GM19395 (cell line): Measurements from ENCODE around the gene ABCA1.
"Not testable (repeated sequence)": the region's sequence is repeated elsewhere in the genome, so short reads cannot be mapped to it uniquely, and the experiment has no call there.

Experiments used
- ATAC-seq: cut with Tn5 transposase; IDR thresholded peaks from one replicate; pipeline ENCODE4 v1.9.1; 2021; ENCODE audit warnings: mild to moderate bottlenecking, moderate library complexity; ENCODE audit not compliant: unreplicated experiment

The ABCA1 gene

DNA sequence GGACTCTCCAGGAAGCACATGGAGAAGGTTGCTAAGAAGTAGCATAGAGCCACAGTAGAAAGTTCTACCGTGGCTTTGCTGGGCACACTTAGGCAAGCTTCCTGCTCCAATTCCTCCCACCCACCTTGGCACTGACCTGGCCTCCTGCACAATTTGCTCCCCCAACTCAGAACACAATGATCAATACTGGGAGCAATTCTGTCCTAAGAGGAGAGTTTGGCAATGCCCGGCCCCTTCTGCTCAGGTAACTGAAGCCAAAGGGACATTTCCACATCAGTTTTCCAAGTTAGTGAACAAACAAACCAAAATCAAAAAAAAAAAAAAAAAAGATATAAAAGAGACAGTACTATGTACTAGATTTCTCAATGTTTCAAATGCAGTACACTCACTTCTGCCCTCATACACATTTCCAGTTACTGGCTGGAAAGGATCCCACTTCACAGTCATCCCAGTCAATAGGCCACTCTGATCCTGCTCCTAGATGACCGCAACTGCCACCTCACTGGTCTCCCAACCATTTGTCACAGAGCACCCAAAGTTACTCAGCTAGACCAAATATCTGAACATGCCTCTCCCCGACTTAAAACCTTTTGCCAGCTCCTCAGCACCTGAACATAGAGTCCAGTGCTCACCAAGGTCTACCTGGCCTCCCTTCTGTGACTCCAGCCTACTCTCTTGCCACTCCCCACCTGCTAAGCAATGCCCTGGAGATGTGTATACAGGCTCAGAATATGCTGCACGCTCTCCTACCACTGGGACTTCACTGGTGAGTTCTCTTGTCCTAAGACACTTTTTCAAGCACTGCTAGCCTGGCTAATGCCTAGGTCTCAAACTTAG, 21.3 kb downstream of the ABCA1 start:
- no peak for ATAC-seq

DNA sequence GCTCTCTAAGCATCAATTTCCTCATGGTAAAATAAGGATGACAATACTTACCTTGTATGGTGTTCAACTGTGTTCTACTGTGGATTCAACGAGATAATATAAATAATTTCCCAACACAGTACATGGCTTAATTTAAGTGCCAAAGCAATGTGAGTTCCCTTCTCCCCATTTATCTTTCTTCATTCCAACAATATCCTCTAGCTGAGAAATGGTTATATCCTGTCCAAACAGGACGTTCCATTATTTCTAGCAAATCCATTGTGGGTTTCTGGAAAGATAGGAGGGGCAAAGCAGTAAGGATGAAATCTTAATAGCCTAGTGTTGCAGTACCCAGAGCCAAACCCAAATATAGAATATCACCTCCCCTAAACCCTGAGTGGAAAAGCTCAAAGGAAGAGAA, 22.0 kb downstream of the ABCA1 start:
- no peak for ATAC-seq

DNA sequence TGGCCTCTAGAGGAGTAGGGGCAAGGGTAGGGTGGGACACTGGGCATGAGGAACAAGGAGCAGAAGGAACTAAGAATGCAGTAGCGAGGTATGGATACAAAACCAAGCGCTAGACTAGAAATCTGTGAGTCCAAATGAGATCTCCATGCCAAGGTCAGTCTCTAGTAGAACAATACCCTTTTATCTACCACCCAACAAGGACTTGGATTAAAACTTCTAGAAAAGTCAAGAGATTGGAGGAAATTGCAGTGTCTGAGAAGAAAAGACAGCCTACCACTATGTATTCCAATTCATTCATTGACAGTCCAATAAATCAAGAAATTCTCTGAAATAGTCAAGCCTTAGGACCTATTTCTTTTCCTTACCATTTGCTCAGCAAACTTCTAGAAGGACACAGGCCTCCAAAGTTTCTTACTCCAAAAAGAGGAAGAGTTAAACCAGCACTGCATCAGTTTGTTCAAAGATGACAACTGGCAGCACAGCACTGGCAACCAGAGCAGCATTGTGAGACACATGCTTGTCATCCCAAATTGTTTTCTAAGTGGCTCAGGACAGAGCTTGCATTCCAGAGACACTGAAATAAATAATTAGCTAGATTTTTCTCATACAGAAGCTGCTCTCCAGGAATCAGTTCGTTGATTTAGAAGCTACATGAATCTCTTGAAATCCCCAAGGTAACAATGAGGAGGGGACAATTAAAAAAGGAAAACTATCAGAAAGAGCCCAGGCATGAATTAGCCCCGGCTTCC, 22.6 kb downstream of the ABCA1 start:
- ATAC-seq: no peak

DNA sequence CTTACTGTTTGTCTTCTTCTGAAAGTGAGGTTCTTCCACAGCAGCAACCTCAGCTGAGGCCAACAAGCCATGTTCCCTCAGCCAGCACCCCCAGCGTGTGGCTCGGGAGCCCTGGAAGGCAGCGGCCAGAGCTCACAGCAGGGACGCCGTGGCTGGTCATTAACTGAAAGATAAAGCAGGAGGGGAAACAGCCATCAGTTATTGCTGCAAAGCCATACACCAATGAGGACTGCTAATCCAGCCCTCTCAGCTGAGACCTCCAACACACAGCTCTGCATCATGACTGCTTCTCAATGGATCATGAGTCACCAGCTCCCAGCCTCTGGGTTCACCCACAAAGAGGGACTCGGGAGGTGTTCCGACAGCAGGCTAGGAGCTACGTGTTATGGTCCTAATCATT, 24.3 kb downstream of the ABCA1 start:
- no peak for ATAC-seq

DNA sequence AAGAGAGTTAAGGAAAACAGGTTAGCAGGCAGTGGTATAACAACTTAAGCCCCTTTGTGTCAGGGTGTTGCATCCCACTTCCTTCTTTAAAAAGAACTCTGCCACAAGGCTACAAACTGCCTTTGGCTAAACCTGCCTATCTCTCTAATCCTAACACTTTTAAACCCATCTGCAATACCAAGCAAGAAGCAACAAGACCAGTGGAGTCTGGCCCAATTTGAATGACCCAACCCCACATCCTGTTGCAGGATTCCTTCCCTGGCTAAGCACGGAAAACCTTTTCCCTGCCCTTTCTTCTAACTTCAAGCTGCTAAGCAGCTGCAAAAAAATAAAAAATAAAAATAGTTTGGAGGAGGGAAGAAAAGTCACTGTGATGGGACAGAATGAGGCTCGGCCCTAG, 27.1 kb downstream of the ABCA1 start:
- no peak for ATAC-seq

DNA sequence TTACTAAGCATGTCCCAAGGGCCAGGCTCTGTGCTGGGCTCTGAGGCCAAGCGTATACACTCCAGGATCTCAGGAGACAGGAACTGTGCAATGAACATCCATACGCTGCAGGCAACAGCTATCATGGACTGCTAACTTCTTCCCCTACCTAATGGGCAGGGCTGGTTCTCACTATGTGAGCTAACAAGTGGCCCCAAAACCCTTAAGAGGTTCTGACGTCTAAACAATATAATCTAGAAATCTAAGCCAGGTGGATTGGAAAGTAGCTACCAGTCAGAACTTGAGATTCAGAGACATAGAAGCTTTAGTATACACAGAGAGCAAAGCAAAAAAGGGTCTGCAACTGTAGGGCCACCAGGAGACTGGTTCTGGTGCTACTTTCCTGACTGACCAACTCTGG, 27.6 kb downstream of the ABCA1 start:
- ATAC-seq: no peak

DNA sequence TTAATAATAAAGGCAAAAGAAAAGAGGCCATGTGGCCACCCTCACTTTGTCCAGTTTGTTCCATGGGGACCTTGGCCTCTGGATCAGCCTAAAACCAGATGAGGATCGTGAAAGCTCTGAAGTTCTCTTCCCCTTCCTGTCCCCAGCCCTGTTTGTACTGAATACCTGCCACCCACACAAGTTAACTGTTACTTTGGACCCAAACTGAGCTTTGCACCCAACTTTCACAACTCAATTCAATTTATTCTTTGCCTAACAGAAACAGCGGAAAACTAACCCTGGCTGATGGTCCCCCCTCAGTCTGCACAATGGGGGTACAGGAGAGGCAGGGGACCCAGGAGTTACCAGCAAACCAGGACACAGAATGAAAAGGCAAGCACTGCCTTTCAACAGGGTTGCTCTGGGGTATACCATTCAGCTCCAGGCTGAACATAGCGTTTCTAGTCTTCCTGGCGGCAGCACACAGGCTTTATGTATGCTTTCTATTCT, 28.2 kb downstream of the ABCA1 start:
- ATAC-seq: no peak

DNA sequence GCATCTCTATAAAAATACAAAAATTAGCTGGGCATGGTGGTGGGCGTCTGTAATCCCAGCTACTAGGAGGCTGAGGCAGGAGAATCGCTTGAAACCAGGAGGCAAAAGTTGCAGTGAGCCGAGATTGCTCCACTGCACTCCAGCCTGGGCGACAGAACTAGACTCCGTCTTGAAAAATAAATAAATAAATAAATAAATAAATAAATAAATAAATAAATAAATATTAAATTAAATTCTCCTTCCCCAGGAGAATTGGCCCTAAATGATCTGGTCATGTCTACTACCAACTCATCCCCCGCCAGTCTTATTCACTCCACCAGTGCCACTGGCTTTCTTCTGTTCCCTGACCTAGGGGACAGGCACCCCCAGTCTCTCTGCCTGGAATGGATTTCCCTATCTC, 29.6 kb downstream of the ABCA1 start:
- not testable (repeated sequence) for ATAC-seq

DNA sequence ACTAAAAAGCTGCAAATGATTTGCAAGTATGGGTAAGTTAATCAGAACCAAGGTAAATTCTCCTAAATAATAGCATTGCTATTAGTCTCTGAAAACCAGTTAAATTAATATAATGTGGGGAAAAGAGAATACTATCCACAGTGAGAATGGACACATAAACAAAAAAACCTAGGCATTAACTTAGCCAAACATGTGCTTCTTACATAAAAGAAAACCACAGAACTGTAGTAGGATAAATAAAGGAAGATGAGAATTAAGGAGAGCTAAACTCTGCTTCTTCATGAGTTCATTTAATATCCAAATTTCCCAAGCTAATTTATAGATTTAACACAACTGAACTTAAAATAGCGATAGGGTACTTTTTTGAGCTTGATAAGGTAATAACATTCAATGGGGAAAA, 31.8 kb downstream of the ABCA1 start:
- no peak for ATAC-seq

DNA sequence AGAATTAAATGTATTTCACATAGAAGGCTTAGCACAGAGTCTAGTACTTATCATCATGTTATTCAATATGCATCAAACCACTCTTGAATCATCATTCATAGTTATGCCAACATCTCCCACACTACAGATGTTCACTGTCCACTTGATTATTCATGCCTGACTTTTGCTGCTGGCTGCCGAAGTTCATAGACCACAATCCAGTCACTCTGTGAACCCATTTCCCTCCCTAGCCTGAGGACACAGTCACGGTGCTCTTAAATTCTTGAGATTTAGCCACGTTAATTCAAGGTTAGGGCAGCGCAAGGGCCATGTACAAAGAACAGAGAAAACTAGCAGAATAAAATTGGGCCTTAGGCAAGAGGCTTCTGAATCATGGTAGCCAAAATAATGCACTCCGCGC, 32.4 kb downstream of the ABCA1 start:
- no peak for ATAC-seq

DNA sequence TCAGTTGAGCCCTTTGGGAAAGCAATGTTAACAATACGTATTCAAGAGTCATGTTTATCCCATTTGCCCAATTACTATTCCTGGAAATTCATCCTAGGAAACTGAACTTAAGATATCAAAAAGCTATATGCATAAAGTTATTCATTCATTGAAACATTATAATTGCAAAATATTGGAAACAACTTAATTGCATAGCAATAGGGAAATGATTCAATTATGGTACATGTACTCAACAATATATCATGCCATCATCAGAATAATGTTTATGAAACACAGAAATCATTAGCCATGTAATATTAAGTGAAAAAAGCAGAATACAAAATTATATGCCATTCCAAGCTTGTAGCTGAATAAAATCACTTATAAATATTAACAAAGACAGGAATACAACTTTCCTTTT, 35.3 kb downstream of the ABCA1 start:
- ATAC-seq: no peak

DNA sequence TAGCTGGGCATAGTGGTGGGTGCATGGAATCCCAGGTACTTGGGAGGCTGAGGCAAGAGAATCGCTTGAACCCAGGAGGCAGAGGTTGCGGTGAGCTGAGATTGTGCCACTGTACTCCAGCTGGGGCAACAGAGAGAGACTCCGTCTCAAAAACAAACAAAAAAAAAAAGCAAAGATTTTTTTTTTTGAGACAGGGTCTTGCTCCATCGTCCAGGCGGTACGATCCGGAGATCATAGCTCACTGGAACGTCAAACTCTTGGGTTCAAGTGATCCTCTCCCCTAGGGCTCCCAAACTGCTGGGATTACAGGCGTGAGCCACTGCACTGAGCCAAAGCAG, 37.6 kb downstream of the ABCA1 start:
- ATAC-seq: no peak

DNA sequence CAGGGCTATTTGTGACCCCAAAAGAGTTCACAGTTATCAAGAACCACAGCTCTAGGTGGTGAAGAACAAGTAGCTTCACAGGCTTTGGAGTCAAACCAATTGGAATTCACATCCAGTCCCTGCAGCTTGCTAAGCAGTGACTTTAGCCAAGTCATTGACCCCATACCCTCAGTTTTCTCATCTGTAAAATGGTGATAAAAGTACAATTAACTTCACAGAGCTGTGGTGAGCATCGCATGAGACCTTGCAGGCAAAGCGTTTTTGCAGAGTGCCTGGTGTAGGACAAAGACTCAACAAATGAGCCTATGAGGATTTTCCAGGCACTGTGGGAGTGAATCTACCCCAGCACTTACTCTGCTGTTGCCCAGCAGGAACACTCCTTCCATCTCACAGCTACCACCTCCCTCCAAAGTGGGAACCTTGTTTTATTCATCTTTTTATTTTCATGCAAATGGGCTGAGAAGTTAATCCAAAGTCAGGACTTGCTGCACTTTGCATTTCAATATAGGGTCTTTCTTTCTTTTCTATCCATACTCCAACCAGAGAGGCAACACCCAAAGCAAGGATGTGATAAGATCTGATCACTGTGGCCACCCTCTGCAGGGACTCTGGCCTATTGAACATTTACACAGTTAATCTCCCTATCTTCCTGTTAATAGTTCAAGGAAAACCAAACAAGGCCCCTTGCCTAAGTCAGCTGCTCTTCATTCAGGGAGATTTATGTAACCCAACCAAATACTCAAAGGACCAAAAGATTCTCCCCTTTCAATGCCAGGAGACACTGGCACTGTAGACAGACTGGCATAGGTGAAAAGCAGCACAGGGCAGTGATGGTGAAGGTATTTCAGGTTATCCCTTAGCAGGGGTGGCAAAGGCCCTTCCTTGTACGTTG, 41.9 kb downstream of the ABCA1 start:
- ATAC-seq: no peak

DNA sequence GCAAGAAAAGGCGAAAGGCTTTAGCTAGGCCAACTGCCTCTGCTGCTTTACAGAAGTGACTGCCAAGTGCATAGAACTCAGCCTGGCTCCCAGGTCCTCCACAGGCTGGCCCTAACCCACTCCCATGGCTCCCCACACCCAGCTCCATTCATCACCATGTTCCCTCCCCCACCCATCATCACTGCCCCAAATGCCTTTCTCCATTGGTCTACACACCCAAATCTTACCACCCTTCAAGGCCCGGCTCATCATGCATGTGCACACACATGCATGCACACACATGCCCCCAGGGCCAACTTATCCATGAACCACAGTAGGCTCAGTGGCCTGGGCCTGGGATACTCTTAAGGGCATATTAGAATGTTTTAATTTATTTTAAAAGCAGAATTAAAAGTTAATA, 44.8 kb downstream of the ABCA1 start:
- no peak for ATAC-seq

DNA sequence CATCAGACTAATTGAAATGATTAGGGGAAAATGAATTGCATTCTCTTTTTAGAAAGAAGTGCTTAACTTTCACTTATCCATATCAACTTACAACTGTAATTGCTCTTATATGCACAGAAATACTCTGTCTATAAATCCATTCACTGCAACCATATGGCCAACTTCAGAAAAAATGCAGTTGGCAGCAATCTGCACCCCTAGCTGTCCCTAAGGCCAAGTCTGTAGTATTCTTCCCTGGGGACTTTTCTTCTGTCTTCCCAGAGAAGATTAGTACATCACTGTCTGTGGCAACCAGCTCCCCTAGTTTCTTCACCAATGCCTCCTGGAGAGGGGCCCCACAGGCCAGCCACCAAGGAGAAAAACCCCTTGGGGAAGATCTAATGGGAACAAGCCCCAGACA, 45.4 kb downstream of the ABCA1 start:
- no peak for ATAC-seq

DNA sequence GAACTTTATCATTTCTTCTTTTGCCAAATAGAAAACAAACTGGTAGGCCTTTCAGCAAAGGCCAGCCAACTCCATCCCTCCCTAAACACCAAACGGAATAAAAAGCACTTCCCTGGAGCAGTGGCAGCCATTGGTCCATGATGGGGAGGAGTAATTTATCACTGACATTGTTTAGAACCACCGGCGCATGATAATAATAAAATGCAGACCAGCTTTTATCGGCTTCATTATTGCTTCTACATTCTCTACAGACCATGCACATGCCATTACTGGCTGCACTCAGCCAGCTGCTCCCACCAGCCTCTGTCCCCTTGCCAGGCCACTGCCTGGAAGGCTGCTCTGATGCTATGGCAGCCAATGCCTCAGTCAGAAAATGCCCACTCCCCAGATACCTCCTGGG, 45.9 kb downstream of the ABCA1 start:
- ATAC-seq: no peak

DNA sequence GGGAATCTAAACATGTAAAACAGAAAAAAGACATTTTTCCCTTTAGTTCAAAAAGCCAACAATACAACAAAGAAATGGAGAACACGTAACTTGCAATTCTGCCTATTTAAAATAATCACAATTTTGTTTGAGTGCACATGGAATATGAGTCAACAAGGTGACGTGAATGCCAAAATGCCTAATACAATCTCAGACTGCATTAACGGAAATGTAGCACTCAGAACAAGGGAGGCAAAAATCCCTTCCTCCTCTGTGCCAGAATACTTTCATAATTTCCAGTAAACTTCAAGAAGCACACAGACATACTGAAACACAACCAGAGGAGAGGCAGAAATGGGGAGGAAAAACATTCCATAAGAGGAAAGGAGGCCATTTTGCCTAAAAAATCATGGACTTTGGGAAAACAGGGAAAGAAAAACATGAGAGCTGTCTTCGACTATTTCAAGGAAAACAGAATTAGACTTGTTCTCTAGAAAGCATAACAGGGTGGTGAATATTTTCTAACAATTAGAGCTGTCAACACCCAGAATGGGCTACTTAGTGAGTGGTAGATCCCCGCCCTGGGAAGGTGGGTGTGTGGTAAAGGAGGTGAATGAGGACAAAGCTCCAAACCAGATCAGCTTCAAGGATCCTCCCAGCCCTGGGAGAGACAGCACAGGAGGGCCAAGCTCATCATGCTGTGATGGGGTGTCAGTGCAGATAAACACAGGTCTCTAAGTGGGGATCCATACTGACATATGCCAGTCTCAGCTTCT, 48.2 kb downstream of the ABCA1 start:
- ATAC-seq: no peak

DNA sequence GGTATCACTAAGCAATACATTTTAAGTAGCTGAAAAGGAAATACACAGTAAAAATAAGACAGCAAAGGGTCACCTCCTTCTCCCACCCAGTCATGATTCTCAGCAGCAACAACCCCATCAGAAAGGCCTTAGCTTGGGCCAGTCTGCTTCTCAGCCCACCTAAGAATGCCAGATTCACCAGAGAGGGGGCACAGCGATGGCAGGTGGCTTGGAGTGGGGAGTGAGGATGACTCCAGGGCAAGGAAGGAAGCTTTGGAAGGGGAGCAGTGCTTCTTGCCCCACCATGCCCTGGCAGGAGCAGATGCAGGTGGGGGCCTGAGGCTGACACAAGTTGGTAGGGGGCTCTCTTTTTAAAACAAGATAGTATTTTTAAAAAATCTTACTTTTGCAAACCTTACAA, 51.4 kb downstream of the ABCA1 start:
- ATAC-seq: no peak

DNA sequence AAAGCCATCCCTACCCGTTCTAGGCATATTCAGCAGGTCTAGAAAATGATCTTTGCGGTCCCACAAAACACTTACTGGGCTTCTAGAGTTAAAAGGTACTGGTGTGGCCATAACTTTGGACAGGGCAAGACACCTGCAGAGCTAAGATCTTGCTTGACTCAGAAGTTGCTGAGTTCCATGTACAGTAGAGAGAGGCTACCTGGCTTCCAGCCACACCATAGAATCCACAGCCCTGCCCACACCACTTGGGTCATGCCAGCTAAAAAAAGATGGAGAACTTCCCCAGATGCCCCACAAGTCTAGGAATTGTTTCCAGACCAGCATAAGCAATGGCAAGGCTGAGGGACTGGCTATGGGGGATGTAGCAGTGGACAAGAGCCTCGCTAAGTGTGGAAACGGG, 52.1 kb downstream of the ABCA1 start:
- ATAC-seq: no peak

DNA sequence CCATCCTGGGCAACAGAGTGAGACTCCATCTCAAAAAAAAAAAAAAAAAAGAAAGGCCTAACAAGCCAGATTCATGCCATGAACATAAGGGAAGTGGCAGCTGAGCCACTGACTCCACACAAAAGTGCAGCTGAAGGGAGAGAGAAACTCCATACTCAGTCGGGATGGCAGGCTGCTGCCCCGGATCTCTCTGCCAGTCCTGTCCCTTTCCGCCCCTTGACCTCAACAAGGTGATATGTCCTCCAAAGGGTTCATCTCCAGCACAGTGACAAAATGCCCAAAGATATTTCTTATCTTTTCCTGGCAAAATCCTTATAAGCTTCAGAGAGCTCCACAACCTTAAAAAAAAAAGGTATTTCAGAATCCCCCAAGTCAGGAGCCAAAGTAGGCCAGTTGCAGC, 52.6 kb downstream of the ABCA1 start:
- no peak for ATAC-seq

DNA sequence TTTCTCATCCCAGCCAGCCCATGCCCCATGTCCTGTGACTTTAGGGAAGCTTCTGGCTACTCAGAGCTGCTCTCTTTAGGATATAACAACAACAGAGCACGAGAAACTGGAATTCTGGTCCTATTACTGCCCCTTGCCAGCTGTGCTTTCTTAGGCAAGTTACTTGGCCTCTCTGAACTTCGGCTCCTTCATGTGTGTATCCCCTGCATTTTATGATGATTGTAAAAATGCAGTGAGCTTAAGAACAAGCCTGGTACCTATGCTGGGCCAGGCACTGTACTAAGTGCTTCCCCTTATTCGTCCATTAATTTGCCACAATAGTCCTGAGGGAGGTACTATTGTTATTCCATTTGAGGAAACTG, 54.5 kb downstream of the ABCA1 start:
- ATAC-seq: no peak
